T-helper 1 cell treated with Interleukin-12 subunit alpha and Interleukin-12 subunit beta and Interleukin-4 antibody, amounts not matched to agents 30 ng/mL and 1 ng/mL, for 36 hours (primary cell): ENCODE data around the gene LAMA3. TPM values are rescaled to one million over a fixed set of nuclear protein-coding genes. Genes with fewer than 3 reads are reported as not detected.

ENCODE experiments used
- intact Hi-C: fragments of 100-400 bp; cut with micrococcal nuclease; formaldehyde crosslinking; loops from one replicate; pipeline ENCODE4 v1.15.1; 2024
- total RNA-seq: library from RNA; stranded (reverse); gene quantifications from 2 replicates; pipeline ENCODE4 v1.2.3, GENCODE V29; 2022

LAMA3 gene
- total RNA-seq, 1 donor from 2014 or later: not detected

DNA sequence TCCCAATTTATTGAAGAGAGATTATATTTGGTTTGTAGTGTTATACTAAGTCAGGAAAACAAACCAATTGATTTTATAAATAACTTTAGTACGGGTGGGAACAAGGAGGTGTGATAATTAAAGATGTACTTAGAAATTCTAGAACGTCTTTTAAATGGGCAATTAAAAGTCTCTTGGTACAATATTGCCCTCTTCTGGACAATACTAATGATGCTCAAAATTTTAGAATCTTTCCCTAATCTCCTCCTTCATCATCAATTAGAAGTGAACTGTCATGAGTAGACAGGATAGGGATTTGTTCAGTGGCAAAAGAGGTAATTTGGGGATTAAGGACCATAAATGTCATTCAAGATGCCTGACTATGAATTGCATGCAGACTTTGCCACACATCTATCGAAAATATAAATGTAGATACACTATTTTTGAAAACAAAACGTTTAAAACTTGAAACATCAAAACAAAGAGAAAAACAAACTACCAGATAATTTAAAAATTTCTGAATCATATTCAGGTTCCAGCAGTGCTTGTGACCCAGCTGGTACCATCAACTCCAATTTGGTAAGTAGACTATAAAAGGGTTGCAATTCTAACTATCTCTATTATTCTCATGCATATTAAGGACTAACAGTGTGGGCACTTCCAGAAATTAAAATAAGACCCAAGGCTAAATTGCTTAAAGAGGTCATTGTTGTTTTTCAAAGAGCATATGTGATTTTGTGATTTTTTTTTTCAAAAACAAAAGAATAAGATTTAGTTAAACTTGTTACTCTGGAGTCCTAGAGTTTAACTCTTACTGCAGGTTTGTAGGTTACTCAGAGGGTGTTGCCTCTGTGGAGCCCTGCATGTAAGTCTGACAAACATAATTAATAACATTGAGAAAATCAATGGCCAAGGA lies 123.5 kb downstream of the LAMA3 start:
- intact Hi-C loops: loop anchor here (1.0 to 5.0 kb wide), 6 partner anchors 106 to 313 kb away; no protein-coding TSS in a partner anchor

GRCh38 chr18:23814991-23815614 lies 125.8 kb downstream of the LAMA3 start:
- intact Hi-C loops: loop anchor here (5.0 kb wide), 1 partner anchor 113 kb away; no protein-coding TSS in a partner anchor

DNA sequence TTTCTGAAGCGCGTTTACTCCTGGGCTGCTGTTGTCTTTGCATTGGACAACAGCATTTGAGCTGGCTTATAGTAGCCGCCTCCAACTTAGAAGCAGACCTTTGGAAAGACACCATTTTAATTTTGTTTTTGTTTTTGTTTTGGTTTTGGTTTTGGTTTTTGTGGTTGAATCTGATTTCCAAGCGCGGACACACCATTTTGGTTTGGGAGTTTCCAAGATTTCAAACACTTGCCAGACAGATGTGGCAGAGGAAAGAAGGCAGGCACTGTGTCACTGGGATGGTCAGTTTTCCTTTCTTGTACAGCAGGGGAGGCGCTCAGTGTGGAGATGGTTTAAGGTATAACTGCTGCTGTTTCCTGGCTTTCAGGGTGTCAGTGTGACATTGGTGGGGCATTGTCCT lies 126.8 kb downstream of the LAMA3 start:
- intact Hi-C loops: no loop called here

GRCh38 chr18:23816740-23817139 lies 127.5 kb downstream of the LAMA3 start:
- intact Hi-C loops: no loop called here

DNA sequence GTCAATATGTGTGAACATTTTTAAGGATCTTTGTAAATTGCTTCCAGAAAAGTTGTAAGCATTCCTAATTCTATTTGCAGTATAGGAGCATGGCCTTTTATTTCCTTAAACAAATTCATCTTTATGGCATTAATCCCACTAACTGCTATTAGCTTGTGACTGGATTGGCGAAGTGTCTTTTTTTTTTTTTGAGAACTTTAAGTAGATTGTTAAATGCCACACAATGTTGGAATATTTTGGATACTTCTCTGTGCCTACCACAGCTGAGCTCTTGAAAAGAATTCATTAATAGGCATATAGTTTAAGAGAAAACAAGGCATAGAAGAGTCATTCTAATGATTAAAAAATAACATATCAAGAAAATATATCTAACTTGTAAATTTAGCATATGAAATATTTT lies 129.7 kb downstream of the LAMA3 start:
- intact Hi-C loops: no loop called here

DNA sequence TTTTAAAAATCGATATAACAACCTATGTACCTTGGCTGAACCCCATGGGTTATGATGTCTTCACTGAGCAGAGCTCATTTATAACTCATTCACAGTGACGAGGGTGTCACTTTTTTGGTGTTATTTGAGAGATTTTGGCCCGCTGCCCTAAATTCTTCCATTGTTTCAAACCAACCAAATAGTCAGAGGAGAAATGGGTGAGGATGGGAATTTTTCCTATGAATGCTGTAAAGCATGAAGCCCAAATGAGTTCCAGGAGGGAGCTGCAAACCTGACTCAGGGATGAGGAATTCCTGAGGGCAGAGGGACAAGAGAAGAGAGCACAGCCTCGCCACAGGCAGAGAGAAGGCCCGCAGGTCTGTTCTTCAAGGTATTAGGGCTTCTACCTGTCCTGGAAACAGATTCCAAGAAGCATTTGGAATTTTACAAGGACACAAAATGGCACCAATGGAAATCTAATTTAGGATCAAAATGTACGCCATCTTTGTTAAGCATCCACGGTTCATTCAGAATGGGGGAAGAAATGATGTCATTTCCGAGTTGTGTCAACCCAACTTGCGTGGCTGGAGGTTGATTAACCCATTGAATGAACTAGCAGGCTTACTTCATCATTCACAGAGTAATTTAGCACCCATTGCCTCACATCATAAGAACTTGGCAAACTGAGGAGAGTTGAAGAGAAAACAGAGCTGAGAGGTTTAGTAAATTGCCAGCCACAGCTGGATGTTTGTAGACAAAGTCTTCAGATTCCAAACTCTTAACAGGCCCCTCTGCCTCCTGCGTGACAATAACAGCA lies 133.5 kb downstream of the LAMA3 start:
- intact Hi-C loops: no loop called here

GRCh38 chr18:23824240-23824639 lies 135.0 kb downstream of the LAMA3 start:
- intact Hi-C loops: loop anchor here (1.0 kb wide), 1 partner anchor 295 kb away; no protein-coding TSS in a partner anchor

- intact Hi-C loops: loop anchor here (1.0 to 5.0 kb wide), 2 partner anchors 295 to 313 kb away; partner anchors contain the start of gene CABYR
Measured at GRCh38 chr18:23824669-23825068, 135.4 kb downstream of the LAMA3 start.

GRCh38 chr18:23825496-23825895 lies 136.2 kb downstream of the LAMA3 start:
- intact Hi-C loops: loop anchor here (5.0 kb wide), 1 partner anchor 312 kb away; the partner anchor contains the start of gene CABYR

DNA sequence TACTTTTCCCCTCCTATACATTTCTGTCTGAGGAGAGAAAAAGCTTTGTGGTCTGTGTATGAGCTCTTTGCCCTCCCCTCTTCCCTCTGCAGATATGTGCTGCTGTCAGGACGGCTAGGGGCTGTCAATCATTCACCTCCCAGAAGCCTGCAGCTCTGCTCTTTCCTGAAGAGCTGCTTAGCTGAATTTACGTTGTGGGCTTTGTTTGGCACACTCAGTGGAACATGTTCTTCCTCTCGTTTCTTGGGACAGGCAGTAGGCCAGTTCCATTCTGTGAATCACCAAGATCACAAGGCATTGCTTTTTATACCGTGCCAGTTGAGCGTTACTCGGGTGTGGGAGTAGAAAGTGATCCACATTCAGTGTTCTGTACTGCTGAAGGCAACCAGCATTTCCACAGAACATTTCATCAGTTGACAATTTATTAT lies 136.7 kb downstream of the LAMA3 start:
- intact Hi-C loops: loop anchor here (5.0 kb wide), 1 partner anchor 311 kb away; the partner anchor contains the start of gene CABYR

DNA sequence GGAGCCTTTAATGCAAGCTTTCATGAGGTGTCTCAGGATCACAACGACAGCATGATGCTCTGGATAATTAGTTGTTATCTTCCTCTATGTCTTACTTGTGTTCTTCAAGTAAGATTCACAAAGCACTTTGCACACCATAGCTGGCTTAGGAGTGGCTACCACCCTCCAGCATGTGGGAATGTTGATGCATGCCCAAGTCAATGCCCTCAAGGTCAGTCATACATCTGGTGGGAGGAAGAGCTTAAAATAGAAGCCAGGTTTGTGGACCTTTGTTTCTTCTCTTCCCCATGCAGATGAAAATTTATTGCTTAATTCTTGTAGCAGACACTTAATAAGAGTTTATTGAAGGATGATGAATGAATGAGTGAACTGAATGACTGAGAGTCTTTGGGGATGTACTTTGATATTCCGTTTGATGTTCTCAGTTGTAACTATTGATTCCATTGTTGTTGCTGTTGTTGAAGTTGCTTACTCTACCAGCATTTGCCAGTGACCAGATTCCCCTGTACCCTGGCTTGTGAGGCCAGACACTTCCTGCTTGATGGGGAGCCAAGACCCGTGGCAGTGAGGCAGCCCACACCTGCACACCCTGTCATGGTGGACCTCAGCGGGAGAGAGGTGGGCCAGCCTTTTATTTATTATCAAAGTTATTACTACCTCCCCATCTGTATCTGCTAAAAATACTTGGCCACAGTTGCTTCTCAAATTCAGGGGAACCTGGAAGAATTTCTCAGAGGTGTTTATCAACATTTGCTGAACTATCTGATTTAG lies 137.8 kb downstream of the LAMA3 start:
- intact Hi-C loops: loop anchor here (5.0 kb wide), 1 partner anchor 310 kb away; the partner anchor contains the start of gene CABYR

DNA sequence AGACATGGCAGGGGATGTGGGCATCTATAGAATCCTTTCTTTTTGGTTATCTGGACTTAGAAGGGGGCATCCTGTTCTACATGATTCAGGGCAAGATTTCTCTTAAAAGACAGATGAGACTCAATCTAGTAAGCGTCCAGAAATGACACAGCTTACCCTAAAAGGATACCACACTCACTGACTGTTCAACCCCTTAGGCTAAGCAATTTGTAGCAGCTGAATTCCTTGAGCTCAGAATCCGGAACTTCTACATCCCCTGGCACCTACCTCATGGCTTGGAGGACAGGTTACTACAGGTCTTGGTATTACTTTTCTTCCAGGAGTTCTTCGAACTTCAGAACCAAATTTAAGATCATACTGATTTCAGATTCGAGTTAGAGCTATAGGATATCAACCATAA lies 138.4 kb downstream of the LAMA3 start:
- intact Hi-C loops: loop anchor here (1.0 to 5.0 kb wide), 11 partner anchors 37 to 597 kb away; partner anchors contain the start of genes CABYR, NPC1 and RMC1

GRCh38 chr18:23828426-23828825 lies 139.2 kb downstream of the LAMA3 start:
- intact Hi-C loops: loop anchor here (1.0 to 5.0 kb wide), 11 partner anchors 36 to 598 kb away; partner anchors contain the start of genes CABYR, NPC1 and RMC1

DNA sequence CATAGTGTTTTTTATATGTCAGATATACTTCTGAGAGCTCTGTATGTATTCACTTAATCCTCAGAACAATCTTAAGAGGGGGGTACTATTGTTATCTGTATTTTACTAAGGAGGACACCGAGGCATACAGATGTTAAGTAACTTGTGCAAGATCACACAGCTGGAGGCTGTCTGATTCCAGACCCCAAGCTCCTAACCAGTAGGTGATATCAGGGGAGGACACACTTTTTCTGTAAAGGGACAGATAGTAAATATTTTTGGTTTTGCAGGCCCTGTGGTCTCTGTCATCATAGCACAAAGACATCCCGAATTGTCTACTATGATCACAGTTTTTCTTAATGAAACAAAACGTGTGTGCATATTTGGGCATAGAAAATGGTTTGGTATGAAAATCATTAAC lies 143.7 kb downstream of the LAMA3 start:
- intact Hi-C loops: no loop called here

- intact Hi-C loops: no loop called here
Measured at GRCh38 chr18:23833714-23834113, 144.5 kb downstream of the LAMA3 start.

DNA sequence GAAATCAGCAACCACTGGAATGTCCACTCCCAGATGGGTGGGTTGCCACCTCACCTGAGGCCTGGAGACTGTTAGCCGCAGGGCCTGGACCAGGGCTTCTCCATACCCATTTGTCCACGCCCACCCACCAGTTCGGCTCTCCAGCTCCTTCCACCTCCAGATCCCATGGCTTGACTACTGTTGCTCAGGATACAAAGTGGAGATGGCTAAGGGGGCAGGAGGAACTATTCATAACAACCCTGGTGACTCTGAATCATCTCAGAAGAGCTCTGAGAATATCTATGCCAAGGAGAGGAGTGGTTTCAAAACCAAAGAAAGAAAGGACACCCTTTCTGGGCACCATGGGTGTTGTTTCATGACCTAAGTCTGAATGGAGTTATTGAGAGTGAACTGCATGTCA lies 145.8 kb downstream of the LAMA3 start:
- intact Hi-C loops: no loop called here

GRCh38 chr18:23835506-23835905 lies 146.3 kb downstream of the LAMA3 start:
- intact Hi-C loops: no loop called here

DNA sequence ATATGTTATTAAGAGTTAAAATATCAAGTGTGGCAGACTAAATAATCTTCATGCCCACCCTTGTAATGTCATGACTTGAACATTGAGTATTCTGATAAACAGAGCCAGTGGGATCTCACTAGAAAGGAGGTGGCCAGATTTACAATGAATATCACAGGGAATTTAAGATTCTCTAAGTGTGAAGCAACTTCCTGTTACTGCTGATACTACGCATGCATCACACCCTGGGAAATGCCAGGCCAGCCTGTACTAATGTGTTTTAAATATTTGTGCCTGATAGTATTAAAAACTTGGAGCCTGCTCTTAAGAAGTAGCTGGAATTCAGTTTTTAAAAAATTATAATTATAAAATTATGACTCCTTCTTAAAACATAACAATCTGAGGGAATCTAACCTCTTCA lies 148.3 kb downstream of the LAMA3 start:
- intact Hi-C loops: no loop called here

DNA sequence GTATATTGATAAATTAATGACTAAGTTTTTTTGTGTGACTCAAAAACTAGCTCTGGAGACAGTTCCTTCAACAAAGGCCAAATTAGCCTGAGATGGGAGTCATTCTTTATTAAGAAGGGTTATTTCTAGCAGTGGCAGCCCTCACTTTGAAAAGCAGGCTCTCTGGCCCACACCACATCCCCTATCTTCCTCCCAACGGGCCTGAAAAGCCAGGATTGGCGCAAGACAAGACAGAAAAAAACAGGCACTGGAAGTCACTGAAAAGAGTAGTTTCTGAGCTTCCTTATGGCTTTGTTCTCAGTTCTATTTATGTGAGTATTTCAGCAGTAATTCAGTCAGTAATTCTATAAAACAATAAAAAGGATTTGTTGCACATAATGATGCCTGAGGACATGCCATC lies 149.0 kb downstream of the LAMA3 start:
- intact Hi-C loops: no loop called here

GRCh38 chr18:23838801-23839366 lies 149.6 kb downstream of the LAMA3 start:
- intact Hi-C loops: no loop called here
